Measurements from ENCODE around the gene DNAI1. TPM values are rescaled to one million over a fixed set of nuclear protein-coding genes. Genes with fewer than 3 reads are reported as not detected.
A peak's percentile ranks its signal among the peaks of the same experiment; 100 is the strongest.

Gene DNAI1
- total and polyA plus RNA-seq, 4 experiments from 2014 or later, result not detected

DNA sequence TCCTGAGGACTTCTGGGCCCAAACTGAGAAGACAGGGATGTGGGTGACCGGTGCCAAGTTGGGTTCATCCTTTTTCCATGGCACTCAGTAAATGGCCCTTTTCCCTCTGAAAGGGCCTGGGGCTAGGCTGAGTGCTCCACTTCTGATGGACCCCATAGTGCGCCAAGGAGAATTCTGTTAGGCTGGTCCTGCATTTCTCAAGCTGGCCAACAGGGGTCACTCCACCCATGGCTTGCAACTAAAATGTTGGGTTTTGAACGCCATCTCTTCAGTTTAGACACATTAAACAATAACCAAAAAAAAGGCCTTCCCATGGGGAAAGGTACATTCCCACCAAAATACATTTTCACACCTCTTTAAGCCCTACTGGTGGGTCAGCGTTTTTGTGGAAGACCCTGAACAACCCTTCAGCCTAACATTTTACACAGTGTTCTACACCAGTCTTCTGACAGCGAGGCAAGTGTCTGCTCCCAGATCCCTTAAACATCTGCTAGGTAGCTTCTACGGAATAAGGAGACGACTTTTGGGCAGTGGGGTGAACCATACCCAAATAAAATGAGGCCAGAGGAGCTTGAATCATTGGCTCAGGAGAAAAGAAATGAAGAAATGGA lies 103.6 kb downstream of the DNAI1 start:
- ChIA-PET CTCF (ENCODE audit: partially characterized antibody) (interaction anchor here (1.2 kb wide), 1 partner anchor 41 kb away, joined by 4 read pairs; no protein-coding TSS in a partner anchor), POLR2A (ENCODE audit: partially characterized antibody) (no interaction called here)
- Mint-ChIP-seq H3K4me3 (no peak overlapping the region), H3K4me1 (peaks cover 0 to 2% (median under 1%) of the 10 kb centered on the region in 4 donors), H3K27ac (no peak overlapping the region), H3K9me3 (peaks cover 0 to 17% (median 2%) of the 10 kb centered on the region in 8 donors), H3K27me3 (peaks cover 21 to 62% of the 10 kb centered on the region in 2 donors), H3K36me3 (no peaks in the 10 kb centered on the region)
- DNase-seq, result no peak
- Histone ChIP-seq H3K27ac (ENCODE audit: low read depth, low read length) (no peak overlapping the region), H3K4me1 (ENCODE audit: insufficient read depth, low read length) (no peaks in the 10 kb centered on the region), H3K4me3 (ENCODE audit: low read length in 2 of 2) (no peak overlapping the region), H3K36me3 (ENCODE audit: insufficient read depth, low read length) (no peaks in the 10 kb centered on the region), H3K9me3 (ENCODE audit: control insufficient read depth in 1 of 2, low read length in 2 of 2) (no peaks in the 10 kb centered on the region), H3K27me3 (ENCODE audit: insufficient read depth, low read length) (no peaks in the 10 kb centered on the region)
- intact Hi-C loops (cut with micrococcal nuclease), result no loop called here

DNA sequence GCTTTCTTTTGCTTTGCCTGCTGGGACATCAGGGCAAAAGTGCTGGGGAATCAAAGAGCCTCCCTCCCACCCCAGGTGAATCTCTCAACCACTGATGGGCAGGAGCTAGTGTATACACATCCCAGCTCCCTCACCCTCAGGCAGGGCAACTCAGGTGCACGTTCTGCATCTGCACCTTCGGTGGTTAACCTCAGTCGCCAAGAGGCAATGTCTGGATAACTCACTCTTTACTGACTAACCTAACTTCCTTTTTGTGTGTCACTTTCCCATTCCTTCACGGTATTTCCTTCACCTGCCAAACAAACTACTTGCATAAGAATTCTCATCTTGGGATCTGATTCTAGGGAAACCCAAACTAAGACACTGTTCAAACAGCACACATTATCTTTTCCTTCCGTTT lies 104.7 kb downstream of the DNAI1 start:
- H3K4me1 ChIP-seq (ENCODE audit: insufficient read depth, low read length), result no peaks in the 10 kb centered on the region
- no peak overlapping the region for H3K4me3 ChIP-seq (ENCODE audit: low read length in 2 of 2)
- H3K9me3 ChIP-seq (ENCODE audit: control insufficient read depth in 1 of 2, low read length in 2 of 2), result no peaks in the 10 kb centered on the region
- CTCF ChIA-PET (ENCODE audit: partially characterized antibody), result interaction anchor here (1.2 to 1.4 kb wide), 2 partner anchors 40 to 108 kb away, joined by 3 to 4 read pairs; no protein-coding TSS in a partner anchor
- no peak overlapping the region for H3K27ac ChIP-seq (ENCODE audit: low read depth, low read length)
- no peak overlapping the region for H3K27ac Mint-ChIP-seq
- H3K4me1 Mint-ChIP-seq, result peaks cover 0 to 2% (median under 1%) of the 10 kb centered on the region in 4 donors
- DNase-seq, result no peak
- H3K4me3 Mint-ChIP-seq, result no peak overlapping the region
- H3K27me3 Mint-ChIP-seq, result peaks cover 21 to 55% of the 10 kb centered on the region in 2 donors
- peaks cover 0 to 17% (median 2%) of the 10 kb centered on the region in 8 donors for H3K9me3 Mint-ChIP-seq
- H3K36me3 ChIP-seq (ENCODE audit: insufficient read depth, low read length), result no peaks in the 10 kb centered on the region
- no peaks in the 10 kb centered on the region for H3K36me3 Mint-ChIP-seq
- intact Hi-C loops (cut with micrococcal nuclease), result no loop called here
- POLR2A ChIA-PET (ENCODE audit: partially characterized antibody), result no interaction called here
- no peaks in the 10 kb centered on the region for H3K27me3 ChIP-seq (ENCODE audit: insufficient read depth, low read length)

DNA sequence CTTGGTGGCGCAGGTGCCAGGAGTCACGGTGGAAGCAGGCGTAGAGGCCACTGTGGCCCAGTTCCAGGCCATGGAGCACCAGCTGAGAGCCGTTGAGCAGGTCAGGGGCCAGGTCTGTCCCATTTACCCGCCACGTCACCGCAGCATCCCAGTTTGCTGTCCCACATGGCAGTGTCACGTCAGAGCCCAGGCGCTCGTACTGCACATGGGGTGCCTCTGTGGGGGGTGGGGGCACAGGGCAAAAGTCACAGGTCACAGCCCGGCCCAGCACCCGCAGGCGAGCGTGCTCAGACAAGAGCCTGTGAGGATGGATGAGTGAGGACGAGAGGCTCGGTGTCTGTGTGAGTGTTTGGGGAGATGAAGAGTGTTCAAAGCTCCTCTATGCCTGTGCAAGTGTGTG lies 106.0 kb downstream of the DNAI1 start:
- no peaks in the 10 kb centered on the region for H3K36me3 Mint-ChIP-seq
- Histone ChIP-seq H3K4me3 (ENCODE audit: low read length in 2 of 2) (no peak overlapping the region), H3K27me3 (ENCODE audit: insufficient read depth, low read length) (no peaks in the 10 kb centered on the region), H3K9me3 (ENCODE audit: control insufficient read depth in 1 of 2, low read length in 2 of 2) (no peaks in the 10 kb centered on the region), H3K36me3 (ENCODE audit: insufficient read depth, low read length) (no peaks in the 10 kb centered on the region), H3K27ac (ENCODE audit: low read depth, low read length) (no peak overlapping the region), H3K4me1 (ENCODE audit: insufficient read depth, low read length) (no peaks in the 10 kb centered on the region)
- H3K27ac Mint-ChIP-seq, result peak overlapping the region in 1 of 7 donors; percentile 52
- intact Hi-C loops (cut with micrococcal nuclease), result no loop called here
- ChIA-PET POLR2A (ENCODE audit: partially characterized antibody) (no interaction called here), CTCF (ENCODE audit: partially characterized antibody) (interaction anchor here (1.4 kb wide), 1 partner anchor 110 kb away, joined by 3 read pairs; no protein-coding TSS in a partner anchor)
- peaks cover 22 to 51% of the 10 kb centered on the region in 2 donors for H3K27me3 Mint-ChIP-seq
- no peak for DNase-seq
- H3K4me3 Mint-ChIP-seq, result no peak overlapping the region
- H3K4me1 Mint-ChIP-seq, result peaks cover 0 to 2% (median under 1%) of the 10 kb centered on the region in 4 donors
- peaks cover 0 to 17% (median 2%) of the 10 kb centered on the region in 8 donors for H3K9me3 Mint-ChIP-seq

DNA sequence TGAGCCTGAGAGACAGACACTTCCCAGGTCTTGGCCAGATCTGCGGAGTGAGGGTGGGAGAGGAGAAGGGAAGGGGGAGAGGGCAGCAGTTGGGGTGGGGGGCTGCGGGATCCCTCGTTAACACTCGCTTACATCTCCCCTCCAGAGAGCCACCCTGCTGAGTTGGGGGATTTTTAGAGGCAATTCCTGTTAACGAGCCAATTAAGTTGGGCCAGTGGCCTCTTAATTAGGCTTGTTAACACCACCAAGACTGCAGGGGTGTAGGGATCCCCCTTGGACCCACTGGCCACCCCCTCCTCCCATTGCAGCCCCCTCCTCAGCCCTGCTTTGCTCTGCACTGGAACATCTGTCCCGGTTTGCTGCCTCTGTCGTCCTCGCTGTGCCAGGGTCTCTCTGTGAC lies 107.3 kb downstream of the DNAI1 start:
- H3K27me3 ChIP-seq (ENCODE audit: insufficient read depth, low read length), result no peaks in the 10 kb centered on the region
- H3K4me1 ChIP-seq (ENCODE audit: insufficient read depth, low read length), result no peaks in the 10 kb centered on the region
- no peaks in the 10 kb centered on the region for H3K9me3 ChIP-seq (ENCODE audit: control insufficient read depth in 1 of 2, low read length in 2 of 2)
- no peak overlapping the region for H3K4me3 ChIP-seq (ENCODE audit: low read length in 2 of 2)
- CTCF ChIA-PET (ENCODE audit: partially characterized antibody), result no interaction called here
- Mint-ChIP-seq H3K9me3 (peaks cover 0 to 17% (median 2%) of the 10 kb centered on the region in 8 donors), H3K27me3 (peaks cover 17 to 54% of the 10 kb centered on the region in 2 donors), H3K27ac (no peak overlapping the region), H3K36me3 (no peaks in the 10 kb centered on the region), H3K4me1 (peaks cover 0 to 2% (median 0%) of the 10 kb centered on the region in 4 donors), H3K4me3 (no peak overlapping the region)
- intact Hi-C loops (cut with micrococcal nuclease), result no loop called here
- POLR2A ChIA-PET (ENCODE audit: partially characterized antibody), result no interaction called here
- no peak for DNase-seq
- H3K27ac ChIP-seq (ENCODE audit: low read depth, low read length), result no peak overlapping the region
- no peaks in the 10 kb centered on the region for H3K36me3 ChIP-seq (ENCODE audit: insufficient read depth, low read length)

DNA sequence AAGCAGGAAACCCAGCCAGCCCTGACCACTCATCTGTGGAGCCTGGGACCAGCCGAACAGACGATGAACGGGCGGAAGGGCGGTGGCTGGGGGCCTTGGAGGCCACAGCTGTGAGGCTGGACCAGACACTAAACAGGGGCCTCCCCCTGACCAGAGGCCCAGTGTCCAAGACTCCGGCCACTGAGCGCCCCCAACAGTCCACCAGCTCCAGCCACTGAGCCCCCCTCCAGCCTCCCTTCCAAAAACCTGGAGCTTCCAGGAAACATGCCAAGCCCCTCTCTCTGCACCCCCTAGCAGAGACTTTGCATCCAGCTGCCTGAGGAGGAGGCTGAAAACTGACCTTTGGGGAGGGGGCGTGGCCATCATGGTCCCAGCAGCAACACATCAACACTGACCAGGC lies 107.7 kb downstream of the DNAI1 start:
- peaks cover 20 to 53% of the 10 kb centered on the region in 2 donors for H3K27me3 Mint-ChIP-seq
- no peaks in the 10 kb centered on the region for H3K36me3 Mint-ChIP-seq
- POLR2A ChIA-PET (ENCODE audit: partially characterized antibody), result no interaction called here

DNA sequence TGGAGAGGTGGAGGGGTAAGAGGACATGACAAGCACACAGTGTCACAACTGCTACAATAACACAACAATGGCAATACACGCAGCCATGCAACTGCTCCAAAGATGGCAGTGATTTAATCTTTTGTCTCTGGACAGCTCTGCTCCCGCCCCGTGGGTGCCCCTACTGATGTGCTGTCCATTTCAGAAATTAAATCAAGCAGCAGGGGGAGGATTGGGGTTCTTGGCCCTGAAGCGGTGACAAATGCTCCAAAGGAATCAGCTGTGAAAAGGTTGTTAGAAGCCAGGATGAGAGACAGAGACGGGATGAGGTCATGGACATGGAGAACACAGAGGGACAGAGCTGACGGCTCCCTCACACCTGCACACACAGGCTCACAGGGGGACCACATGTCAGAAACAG lies 108.4 kb downstream of the DNAI1 start:
- no peaks in the 10 kb centered on the region for H3K27me3 ChIP-seq (ENCODE audit: insufficient read depth, low read length)
- Mint-ChIP-seq H3K9me3 (peaks cover 0 to 11% (median under 1%) of the 10 kb centered on the region in 8 donors), H3K36me3 (no peaks in the 10 kb centered on the region), H3K27me3 (peaks cover 20 to 53% of the 10 kb centered on the region in 2 donors), H3K4me3 (no peak overlapping the region), H3K27ac (no peak overlapping the region), H3K4me1 (peaks cover 0 to 2% (median 0%) of the 10 kb centered on the region in 4 donors)
- no peaks in the 10 kb centered on the region for H3K9me3 ChIP-seq (ENCODE audit: control insufficient read depth in 1 of 2, low read length in 2 of 2)
- POLR2A ChIA-PET (ENCODE audit: partially characterized antibody), result no interaction called here
- intact Hi-C loops (cut with micrococcal nuclease), result no loop called here
- CTCF ChIA-PET (ENCODE audit: partially characterized antibody), result no interaction called here
- no peaks in the 10 kb centered on the region for H3K36me3 ChIP-seq (ENCODE audit: insufficient read depth, low read length)
- H3K4me1 ChIP-seq (ENCODE audit: insufficient read depth, low read length), result no peaks in the 10 kb centered on the region
- no peak overlapping the region for H3K27ac ChIP-seq (ENCODE audit: low read depth, low read length)
- DNase-seq, result no peak
- H3K4me3 ChIP-seq (ENCODE audit: low read length in 2 of 2), result no peak overlapping the region

More for the DNA sequence above, 107.7 kb downstream of the DNAI1 start:
- Histone ChIP-seq H3K27me3 (ENCODE audit: insufficient read depth, low read length) (no peaks in the 10 kb centered on the region), H3K4me3 (ENCODE audit: low read length in 2 of 2) (no peak overlapping the region), H3K4me1 (ENCODE audit: insufficient read depth, low read length) (no peaks in the 10 kb centered on the region), H3K36me3 (ENCODE audit: insufficient read depth, low read length) (no peaks in the 10 kb centered on the region), H3K9me3 (ENCODE audit: control insufficient read depth in 1 of 2, low read length in 2 of 2) (no peaks in the 10 kb centered on the region), H3K27ac (ENCODE audit: low read depth, low read length) (no peak overlapping the region)
- DNase-seq, result no peak
- peaks cover 0 to 16% (median 2%) of the 10 kb centered on the region in 8 donors for H3K9me3 Mint-ChIP-seq
- H3K4me1 Mint-ChIP-seq, result peaks cover 0 to 2% (median 0%) of the 10 kb centered on the region in 4 donors
- intact Hi-C loops (cut with micrococcal nuclease), result no loop called here
- H3K4me3 Mint-ChIP-seq, result no peak overlapping the region
- H3K27ac Mint-ChIP-seq, result no peak overlapping the region
- CTCF ChIA-PET (ENCODE audit: partially characterized antibody), result no interaction called here

DNA sequence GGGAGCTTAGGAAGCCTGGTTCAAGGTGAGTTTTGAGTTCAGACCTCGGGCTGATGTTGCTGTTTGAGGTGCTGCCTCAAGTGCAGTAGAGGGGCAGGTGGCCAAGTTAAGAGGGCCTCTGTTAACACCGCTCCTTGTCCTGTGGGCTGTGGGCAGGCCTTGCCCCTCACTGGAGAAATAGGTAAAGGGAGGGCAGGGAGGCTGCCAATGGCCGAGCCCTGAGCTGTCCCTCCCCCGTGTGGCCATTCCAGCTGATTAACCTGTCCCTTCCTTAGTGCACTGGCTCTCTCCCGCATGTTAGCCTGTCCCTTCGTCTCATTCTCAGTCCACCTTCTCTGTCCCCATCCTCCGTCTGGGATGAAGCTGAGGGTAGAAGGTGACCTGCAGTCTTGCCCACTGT lies 109.5 kb downstream of the DNAI1 start:
- H3K9me3 Mint-ChIP-seq, result peaks cover 0 to under 1% (median 0%) of the 10 kb centered on the region in 8 donors
- H3K27me3 Mint-ChIP-seq, result peaks cover 20 to 51% of the 10 kb centered on the region in 2 donors
- Histone ChIP-seq H3K27me3 (ENCODE audit: insufficient read depth, low read length) (no peaks in the 10 kb centered on the region), H3K4me3 (ENCODE audit: low read length in 2 of 2) (no peak overlapping the region), H3K27ac (ENCODE audit: low read depth, low read length) (no peak overlapping the region), H3K4me1 (ENCODE audit: insufficient read depth, low read length) (no peaks in the 10 kb centered on the region), H3K36me3 (ENCODE audit: insufficient read depth, low read length) (no peaks in the 10 kb centered on the region), H3K9me3 (ENCODE audit: control insufficient read depth in 1 of 2, low read length in 2 of 2) (no peaks in the 10 kb centered on the region)
- DNase-seq, result no peak
- ChIA-PET CTCF (ENCODE audit: partially characterized antibody) (no interaction called here), POLR2A (ENCODE audit: partially characterized antibody) (no interaction called here)
- intact Hi-C loops (cut with micrococcal nuclease), result no loop called here
- H3K4me1 Mint-ChIP-seq, result peaks cover 0 to 2% (median 0%) of the 10 kb centered on the region in 4 donors
- H3K4me3 Mint-ChIP-seq, result no peak overlapping the region
- no peak overlapping the region for H3K27ac Mint-ChIP-seq
- no peaks in the 10 kb centered on the region for H3K36me3 Mint-ChIP-seq
